ENCODE measurements around the gene TENM3.

GRCh38 chr4:182837831-182838230 is 594.6 kb downstream of the TENM3 start:
- TF ChIP-seq RARB (CRISPR knock-in tag; IDR thresholded peaks at IDR 0.05), result no peak
- no peak for TF ChIP-seq ISL1 (CRISPR knock-in tag; IDR thresholded peaks at IDR 0.05)
- no peak for TF ChIP-seq ZNF70 (CRISPR knock-in tag; IDR thresholded peaks at IDR 0.05)
- TF ChIP-seq TOX (CRISPR knock-in tag; IDR thresholded peaks at IDR 0.05; ENCODE audit: borderline replicate concordance), result no peak
- no peak for TF ChIP-seq BACH2 (CRISPR knock-in tag; IDR thresholded peaks at IDR 0.05; ENCODE audit: borderline replicate concordance)
- no peak for TF ChIP-seq ZFP30 (CRISPR knock-in tag; IDR thresholded peaks at IDR 0.05)
- TF ChIP-seq PATZ1 (CRISPR knock-in tag; IDR thresholded peaks at IDR 0.05; ENCODE audit: borderline replicate concordance), result no peak
- no peak for TF ChIP-seq ZC3H10 (CRISPR knock-in tag; IDR thresholded peaks at IDR 0.05)
- no peak for TF ChIP-seq CSRNP3 (CRISPR knock-in tag; IDR thresholded peaks at IDR 0.05)
- no peak for TF ChIP-seq ARNTL (CRISPR knock-in tag; IDR thresholded peaks at IDR 0.05; ENCODE audit: borderline replicate concordance, low read depth)
